CD4-positive, CD25-positive, alpha-beta regulatory T cell (primary cell): ENCODE results near the gene KRT24. TPM values are rescaled to one million over a fixed set of nuclear protein-coding genes. Genes with fewer than 3 reads are reported as not detected.
A peak's percentile ranks its signal among the peaks of the same experiment; 100 is the strongest.

Source experiments
- ATAC-seq, 2 donors: fragments of 150-1000 bp; cut with Tn5 transposase; one replicate each; pipeline ENCODE4 v1.10.0; 2021; ENCODE audit warnings: low read depth in 2 of 2, moderate number of reproducible peaks in 2 of 2, moderate library complexity in 1 of 2
- DNase-seq, 3 donors: peaks; one replicate each; pipeline versions ENCODE4 v3.0.0 to v3.0.0-alpha.2; 2012 to 2022; ENCODE audit warnings: mixed read lengths in 1 of 3
- H3K27ac ChIP-seq: one replicate; pipeline ENCODE4 v1.7.0; 2013; ENCODE audit warnings: mild to moderate bottlenecking, low read length; ENCODE audit not compliant: insufficient read depth, poor library complexity, severe bottlenecking
- H3K27me3 ChIP-seq: one replicate; pipeline ENCODE4 v1.7.0; 2013; ENCODE audit warnings: low read length; ENCODE audit not compliant: control insufficient read depth, insufficient read depth
- H3K36me3 ChIP-seq: one replicate; pipeline ENCODE4 v1.7.0; 2013; ENCODE audit warnings: mild to moderate bottlenecking, low read length, moderate library complexity; ENCODE audit not compliant: control insufficient read depth, insufficient read depth
- H3K4me1 ChIP-seq: 2 replicates; pipeline ENCODE4 v1.7.0; 2013; ENCODE audit warnings: mild to moderate bottlenecking, low read length; ENCODE audit not compliant: insufficient read depth, control insufficient read depth, poor library complexity, severe bottlenecking
- H3K4me3 ChIP-seq: one replicate; pipeline ENCODE4 v1.7.0; 2013; ENCODE audit warnings: low read depth, mild to moderate bottlenecking, low read length, moderate library complexity
- H3K9me3 ChIP-seq, 2 experiments: 1 replicate in 1 of 2; 2 replicates in 1 of 2; pipeline ENCODE4 v1.7.0; 2013; ENCODE audit warnings: low read length in 2 of 2, mild to moderate bottlenecking in 1 of 2, moderate library complexity in 1 of 2; ENCODE audit not compliant: control insufficient read depth in 2 of 2
- H3K27ac Mint-ChIP-seq, 3 donors: one replicate each; pipeline ENCODE4 v1.8.0; 2020 to 2022; ENCODE audit warnings: mild to moderate bottlenecking in 3 of 3, mixed read lengths in 3 of 3, moderate library complexity in 2 of 3
- H3K27me3 Mint-ChIP-seq: one replicate; pipeline ENCODE4 v1.8.0; 2022; ENCODE audit warnings: mild to moderate bottlenecking, mixed read lengths
- H3K36me3 Mint-ChIP-seq: one replicate; pipeline ENCODE4 v1.8.0; 2020; ENCODE audit warnings: mixed read lengths
- H3K4me1 Mint-ChIP-seq, 4 donors: one replicate each; pipeline ENCODE4 v1.8.0; 2020 to 2022; ENCODE audit warnings: mixed read lengths in 4 of 4, mild to moderate bottlenecking in 1 of 4
- H3K4me3 Mint-ChIP-seq, 4 donors: one replicate each; pipeline ENCODE4 v1.8.0; 2020 to 2022; ENCODE audit warnings: mild to moderate bottlenecking in 4 of 4, mixed read lengths in 4 of 4, moderate library complexity in 3 of 4
- H3K9me3 Mint-ChIP-seq, 7 donors: one replicate each; pipeline ENCODE4 v1.8.0; 2020 to 2022; ENCODE audit warnings: mixed read lengths in 7 of 7, mild to moderate bottlenecking in 3 of 7, moderate library complexity in 2 of 7
- polyA plus RNA-seq, 4 donors: library from polyadenylated mRNA; unstranded; fragments of 300-500 nt; fragmentation: Illumina TruSeq; gene quantifications; one replicate each; pipeline ENCODE4 v1.2.3, GENCODE V29; 2021
- total RNA-seq: library from RNA; stranded (reverse); gene quantifications from one replicate; pipeline ENCODE4 v1.2.3, GENCODE V29; 2022

Gene KRT24
- total and polyA plus RNA-seq, 5 donors from 2014 or later, result 0.15 TPM; not detected in 4

GRCh38 chr17:40648384-40648968 lies 55.1 kb downstream of the KRT24 start:
- DNase-seq (no peak), ATAC-seq (no peak)
- Mint-ChIP-seq H3K27me3 (no peaks in the 10 kb centered on the region), H3K36me3 (peaks cover 9% of the 10 kb centered on the region), H3K4me1 (peaks cover 30 to 55% (median 46%) of the 10 kb centered on the region in 4 donors), H3K4me3 (peak overlapping the region; percentile 96 to 100 (median 98)), H3K27ac (peak overlapping the region; percentile 97 to 100 (median 99)), H3K9me3 (peaks cover 0 to 1% (median 0%) of the 10 kb centered on the region in 7 donors)
- Histone ChIP-seq H3K9me3 (no peaks in the 10 kb centered on the region), H3K36me3 (peaks cover 13% of the 10 kb centered on the region), H3K27me3 (no peaks in the 10 kb centered on the region), H3K4me3 (peak overlapping the region; percentile 79), H3K27ac (peak overlapping the region; percentile 97), H3K4me1 (peaks cover 37% of the 10 kb centered on the region)

Other genes starting within 250 kb of the KRT24 start
- 1.1 TPM for gene TNS4, start 202.1 kb downstream of the KRT24 start, total RNA-seq
- gene TNS4, start 202.1 kb downstream of the KRT24 start, polyA plus RNA-seq, result under 1 TPM in 1 of 4 donors, not detected in 3; 0.16 TPM
- gene CCR7, start 138.3 kb downstream of the KRT24 start, total RNA-seq, result 192 TPM
- 100 to 1,000 TPM; 351 to 828 (median 609) TPM for gene CCR7, start 138.3 kb downstream of the KRT24 start, polyA plus RNA-seq
- gene SMARCE1, start 55.9 kb downstream of the KRT24 start, total RNA-seq, result 76.9 TPM
- gene SMARCE1, start 55.9 kb downstream of the KRT24 start, polyA plus RNA-seq, result 100 to 1,000 TPM; 169 to 228 (median 179) TPM
- not detected for gene KRT222, start 38.6 kb downstream of the KRT24 start, total RNA-seq
- under 1 TPM in 1 of 4 donors, not detected in 3; 0.23 TPM for gene KRT222, start 38.6 kb downstream of the KRT24 start, polyA plus RNA-seq
- not detected for gene KRT25, start 51.6 kb upstream of the KRT24 start, total RNA-seq
- gene KRT25, start 51.6 kb upstream of the KRT24 start, polyA plus RNA-seq, result not detected
- not detected for gene KRT26, start 68.4 kb upstream of the KRT24 start, total RNA-seq
- not detected for gene KRT26, start 68.4 kb upstream of the KRT24 start, polyA plus RNA-seq
- not detected for gene KRT27, start 78.8 kb upstream of the KRT24 start, total RNA-seq
- not detected for gene KRT27, start 78.8 kb upstream of the KRT24 start, polyA plus RNA-seq
- gene KRT28, start 96.2 kb upstream of the KRT24 start, total RNA-seq, result not detected
- gene KRT28, start 96.2 kb upstream of the KRT24 start, polyA plus RNA-seq, result not detected
- 28.1 TPM for gene KRT10, start 118.9 kb upstream of the KRT24 start, total RNA-seq
- 100 to 1,000 TPM; 125 to 172 (median 148) TPM for gene KRT10, start 118.9 kb upstream of the KRT24 start, polyA plus RNA-seq
- gene KRT12, start 163.5 kb upstream of the KRT24 start, total RNA-seq, result not detected
- gene KRT12, start 163.5 kb upstream of the KRT24 start, polyA plus RNA-seq, result not detected
- gene KRT20, start 181.5 kb upstream of the KRT24 start, total RNA-seq, result not detected
- gene KRT20, start 181.5 kb upstream of the KRT24 start, polyA plus RNA-seq, result not detected
- not detected for gene KRT23, start 233.9 kb upstream of the KRT24 start, total RNA-seq
- not detected for gene KRT23, start 233.9 kb upstream of the KRT24 start, polyA plus RNA-seq